GM12878 (cell line): ENCODE results near the gene SLC4A5.

Source experiments
- CBX3 ChIP-seq: fragments of 200-600 bp; sonication (generic); IDR thresholded peaks from 2 replicates; pipeline ENCODE4 v1.6.1; 2016; ENCODE audit warnings: low read depth, borderline replicate concordance
- CHD1 ChIP-seq: IDR thresholded peaks from 2 replicates; pipeline ENCODE4 v1.6.1; 2012; ENCODE audit warnings: low read depth, low read length, improper control_type of control experiment
- CTCF ChIP-seq, 3 experiments: IDR thresholded peaks in 2 of 3; conservative IDR thresholded peaks in 1 of 3; 2 replicates each; pipeline ENCODE4 v1.5.1; 2011; ENCODE audit warnings: low read depth in 3 of 3, low read length in 3 of 3, mild to moderate bottlenecking in 3 of 3, control low read depth in 2 of 3, moderate library complexity in 2 of 3, inconsistent platforms in 1 of 3, mixed read lengths in 1 of 3; ENCODE audit not compliant: control insufficient read depth in 2 of 3, insufficient read depth in 1 of 3; ENCODE audit errors: extremely low read depth in 1 of 3
- E4F1 ChIP-seq: fragments of 450-650 bp; IDR thresholded peaks from 2 replicates; pipeline ENCODE4 v1.6.1; 2018; ENCODE audit warnings: borderline replicate concordance, mild to moderate bottlenecking; ENCODE audit not compliant: partially characterized antibody
- ELK1 ChIP-seq: IDR thresholded peaks from 2 replicates; pipeline ENCODE4 v1.6.1; 2012; ENCODE audit warnings: low read depth, low read length, improper control_type of control experiment
- EP300 ChIP-seq, 2 experiments: fragments of 150-350 bp in 1 of 2; IDR thresholded peaks; 2 replicates each; pipeline ENCODE4 v1.6.1; 2011 to 2012; ENCODE audit warnings: low read depth in 2 of 2, low read length in 2 of 2, borderline replicate concordance in 1 of 2, improper control_type of control experiment in 1 of 2, inconsistent platforms in 1 of 2; ENCODE audit not compliant: control insufficient read depth in 1 of 2
- HDAC2 ChIP-seq: fragments of 200-600 bp; sonication (generic); IDR thresholded peaks from 2 replicates; pipeline ENCODE4 v1.6.1; 2017
- PML ChIP-seq: IDR thresholded peaks from 2 replicates; pipeline ENCODE4 v1.6.1; 2012; ENCODE audit warnings: low read length, inconsistent platforms
- POLR2A ChIP-seq: IDR thresholded peaks from 2 replicates; pipeline ENCODE4 v1.6.1; 2011; ENCODE audit warnings: low read depth, mild to moderate bottlenecking, low read length
- REST ChIP-seq: IDR thresholded peaks from 2 replicates; pipeline ENCODE4 v1.6.1; 2012; ENCODE audit warnings: mild to moderate bottlenecking, low read depth, low read length
- YY1 ChIP-seq: IDR thresholded peaks from 2 replicates; pipeline ENCODE4 v1.6.1; 2011; ENCODE audit warnings: low read depth, mild to moderate bottlenecking, low read length

GRCh38 chr2:74321737-74322136 is 21.5 kb downstream of the SLC4A5 start:
- TF ChIP-seq POLR2A (no peak), CTCF (IDR thresholded peaks at IDR 0.05 in 2 of 3, conservative IDR thresholded peaks at IDR 0.05 in 1 of 3; ENCODE audit: control insufficient read depth in 2 of 3, extremely low read depth in 1 of 3, insufficient read depth in 1 of 3, low read depth in 3 of 3, low read length in 3 of 3) (no peak), CBX3 (no peak), E4F1 (no peak), YY1 (no peak), CHD1 (no peak), PML (no peak), HDAC2 (no peak), EP300 (IDR thresholded peaks at IDR 0.05; ENCODE audit: borderline replicate concordance in 1 of 2, control insufficient read depth in 1 of 2, low read depth in 2 of 2, low read length in 2 of 2) (no peak), ELK1 (no peak), REST (no peak)
